SK-N-SH (cell line): ENCODE data around the gene CUEDC1. TPM values are rescaled to one million over a fixed set of nuclear protein-coding genes. Genes with fewer than 3 reads are reported as not detected.

ENCODE experiments used
- CTCF ChIA-PET: fragments of 300-600, 350-600 bp; formaldehyde crosslinking; extraction: SDS; loops from one replicate; lab custom pipeline; 2021; lab: Yijun Ruan, JAX
- POLR2A ChIA-PET: fragments of 350-600 bp; sonication (Branson Sonifier 250); formaldehyde crosslinking; extraction: SDS; loops from one replicate; lab custom pipeline; 2020; ENCODE audit warnings: antibody characterized with exemption, inconsistent platforms; lab: Yijun Ruan, JAX
- DNase-seq: peaks from one replicate; pipeline ENCODE4 v3.0.0; 2012
- H2AFZ ChIP-seq: fragments of 200-600 bp; sonication (generic); 2 replicates; pipeline ENCODE4 v1.8.1; 2016; ENCODE audit warnings: antibody characterized with exemption, mild to moderate bottlenecking, low read depth
- H3F3A ChIP-seq: fragments of 200-600 bp; sonication (generic); replicated peaks from 2 replicates; pipeline ENCODE3; 2016; ENCODE audit warnings: antibody characterized with exemption, mild to moderate bottlenecking; ENCODE audit not compliant: insufficient read depth
- H3K27ac ChIP-seq, 2 experiments: fragments of 200-500 bp in 1 of 2; fragments of 200-600 bp in 1 of 2; sonication (Bioruptor generic) in 1 of 2; sonication (generic), shearing (Covaris generic) in 1 of 2; 2 replicates each; pipeline versions ENCODE4 v1.5.1 to v1.6.1; 2014 to 2016; ENCODE audit warnings: low read depth in 2 of 2, inconsistent platforms in 1 of 2, low read length in 1 of 2, mild to moderate bottlenecking in 1 of 2, mixed read lengths in 1 of 2
- H3K27me3 ChIP-seq: fragments of 200-600 bp; sonication (generic), shearing (Covaris generic); 2 replicates; pipeline ENCODE4 v1.6.1; 2016; ENCODE audit warnings: mixed run types; ENCODE audit not compliant: insufficient read depth
- H3K36me3 ChIP-seq, 2 experiments: fragments of 200-500 bp in 1 of 2; fragments of 200-600 bp in 1 of 2; sonication (Bioruptor generic) in 1 of 2; sonication (generic) in 1 of 2; replicated peaks in 1 of 2; 2 replicates each; pipeline versions ENCODE3 to v1.5.1; 2014 to 2016; ENCODE audit warnings: low read length in 1 of 2, mild to moderate bottlenecking in 1 of 2; ENCODE audit not compliant: insufficient read depth in 2 of 2, control insufficient read depth in 1 of 2
- H3K4me1 ChIP-seq, 2 experiments: fragments of 200-500 bp in 1 of 2; fragments of 200-600 bp in 1 of 2; sonication (Bioruptor generic) in 1 of 2; sonication (generic), shearing (Covaris generic) in 1 of 2; 2 replicates each; pipeline versions ENCODE4 v1.5.1 to v1.6.1; 2014 to 2016; ENCODE audit warnings: low read depth in 1 of 2, low read length in 1 of 2, mixed run types in 1 of 2; ENCODE audit not compliant: insufficient read depth in 2 of 2, control insufficient read depth in 1 of 2
- H3K4me2 ChIP-seq: fragments of 200-600 bp; sonication (generic), shearing (Covaris generic); 2 replicates; pipeline ENCODE4 v1.6.1; 2017; ENCODE audit warnings: mixed run types
- H3K4me3 ChIP-seq, 2 experiments: fragments of 200-500 bp in 1 of 2; fragments of 200-600 bp in 1 of 2; sonication (Bioruptor generic) in 1 of 2; sonication (generic), shearing (Covaris generic) in 1 of 2; 2 replicates each; pipeline versions ENCODE4 v1.5.1 to v1.8.1; 2014 to 2016; ENCODE audit warnings: low read depth in 2 of 2, inconsistent platforms in 1 of 2, low read length in 1 of 2, mild to moderate bottlenecking in 1 of 2, mixed read lengths in 1 of 2, moderate library complexity in 1 of 2
- H3K79me2 ChIP-seq: fragments of 200-600 bp; sonication (generic); 2 replicates; pipeline ENCODE4 v1.8.1; 2017; ENCODE audit warnings: mild to moderate bottlenecking; ENCODE audit not compliant: insufficient read depth
- H3K9ac ChIP-seq: fragments of 200-600 bp; sonication (generic); 2 replicates; pipeline ENCODE4 v1.6.1; 2017; ENCODE audit warnings: mixed run types
- H3K9me2 ChIP-seq: fragments of 200-600 bp; sonication (generic); 2 replicates; pipeline ENCODE4 v1.6.1; 2017; ENCODE audit warnings: mixed run types
- H3K9me3 ChIP-seq: fragments of 200-600 bp; sonication (generic); 2 replicates; pipeline ENCODE4 v1.6.1; 2017; ENCODE audit warnings: mixed run types, mild to moderate bottlenecking, moderate library complexity
- H4K20me1 ChIP-seq: fragments of 200-600 bp; sonication (generic); 2 replicates; pipeline ENCODE4 v1.6.1; 2017; ENCODE audit warnings: mild to moderate bottlenecking, mixed run types; ENCODE audit not compliant: insufficient read depth
- ELF1 ChIP-seq: IDR thresholded peaks from 2 replicates; pipeline ENCODE4 v1.4.0; 2012
- EP300 ChIP-seq, 2 experiments: IDR thresholded peaks; 2 replicates each; pipeline versions ENCODE4 v1.4.0 to v1.6.1; 2012; ENCODE audit warnings: borderline replicate concordance in 1 of 2, low read depth in 1 of 2, low read length in 1 of 2
- EZH2phosphoT487 ChIP-seq: fragments of 200-600 bp; sonication (generic); IDR thresholded peaks from 2 replicates; pipeline ENCODE4 v1.6.1; 2017; ENCODE audit warnings: low read depth, mixed run types, mild to moderate bottlenecking, antibody characterized with exemption, moderate library complexity, borderline replicate concordance
- FOXJ3 ChIP-seq: sonication (generic); formaldehyde crosslinking; IDR thresholded peaks from 2 replicates; pipeline ENCODE4 v1.5.1; 2020; ENCODE audit warnings: mild to moderate bottlenecking, missing genetic modification reagents
- GABPA ChIP-seq: IDR thresholded peaks from 2 replicates; pipeline ENCODE4 v1.4.0; 2012; ENCODE audit warnings: low read depth, mild to moderate bottlenecking
- JUND ChIP-seq: IDR thresholded peaks from 2 replicates; pipeline ENCODE4 v1.4.0; 2012
- MAX ChIP-seq: IDR thresholded peaks from 2 replicates; pipeline ENCODE4 v1.4.0; 2012; ENCODE audit warnings: low read depth
- MEF2A ChIP-seq: IDR thresholded peaks from 2 replicates; pipeline ENCODE4 v1.4.0; 2012; ENCODE audit warnings: low read depth, borderline replicate concordance
- NFIC ChIP-seq: IDR thresholded peaks from 2 replicates; pipeline ENCODE4 v1.4.0; 2012; ENCODE audit warnings: borderline replicate concordance
- POLR2AphosphoS5 ChIP-seq: IDR thresholded peaks from 2 replicates; pipeline ENCODE4 v1.6.1; 2012; ENCODE audit warnings: low read depth, low read length
- RAD21 ChIP-seq: IDR thresholded peaks from 2 replicates; pipeline ENCODE4 v1.6.1; 2012; ENCODE audit warnings: mild to moderate bottlenecking, low read length
- RCOR1 ChIP-seq: fragments of 150-350 bp; IDR thresholded peaks from 2 replicates; pipeline ENCODE4 v1.6.1; 2017; ENCODE audit warnings: antibody characterized with exemption, low read length
- RXRA ChIP-seq: IDR thresholded peaks from 2 replicates; pipeline ENCODE4 v1.4.0; 2012; ENCODE audit warnings: low read depth, mild to moderate bottlenecking, borderline replicate concordance
- SMC3 ChIP-seq: IDR thresholded peaks from 2 replicates; pipeline ENCODE4 v1.6.1; 2012; ENCODE audit warnings: low read depth, low read length, improper control_type of control experiment
- TCF12 ChIP-seq: IDR thresholded peaks from 2 replicates; pipeline ENCODE4 v1.4.0; 2012
- TEAD4 ChIP-seq: IDR thresholded peaks from 2 replicates; pipeline ENCODE4 v1.4.0; 2012; ENCODE audit warnings: mild to moderate bottlenecking, borderline replicate concordance; ENCODE audit not compliant: insufficient read depth
- WGBS: methylation state at CpG from one replicate; pipeline ENCODE4 v1.1.6; 2017; ENCODE audit warnings: low lambda C conversion rate; 5-methylcytosine and 5-hydroxymethylcytosine counted together
- polyA plus RNA-seq, 3 experiments: library from polyadenylated mRNA; depleted of rRNA; stranded (reverse); fragments of >200 nt; gene quantifications; 2 replicates each; pipeline ENCODE4 v1.2.3, GENCODE V29; 2012
- TF ChIP-seq, protein P1 (sequence below): IDR thresholded peaks from 2 replicates; pipeline ENCODE4; 2012
- TF ChIP-seq, protein P2 (sequence below): fragments of 150-350 bp; IDR thresholded peaks from 2 replicates; pipeline ENCODE4 v1.6.1; 2016; ENCODE audit warnings: mild to moderate bottlenecking, low read depth, low read length

The CUEDC1 gene
- polyA plus RNA-seq, 1 of the 3 experiments (the other 2 are of a cell fraction) = 58.9 TPM

DNA sequence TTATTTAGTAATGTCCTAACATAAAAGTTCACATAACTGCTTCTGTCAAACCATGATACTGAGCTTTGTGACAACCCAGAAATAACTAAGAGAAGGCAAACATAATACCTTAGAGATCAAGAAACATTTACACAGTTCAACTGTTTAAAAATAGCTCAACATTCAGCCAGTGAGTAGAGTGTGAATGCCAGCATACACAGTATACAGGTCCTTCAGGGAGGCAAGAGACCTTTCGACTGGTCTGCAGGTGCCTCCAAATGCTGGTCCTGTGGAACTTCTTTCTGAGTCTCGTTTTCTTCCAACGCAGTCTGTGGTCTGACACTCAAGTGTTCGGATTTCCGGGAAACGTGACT lies 115.7 kb downstream of the CUEDC1 start:
- Histone ChIP-seq H3K79me2 (peaks cover 25% of the 10 kb centered on the region), H3K9ac (no peak overlapping the region), H3K9me3 (no peaks in the 10 kb centered on the region), H2AFZ (no peak overlapping the region), H4K20me1 (peaks cover 6% of the 10 kb centered on the region), H3K9me2 (no peaks in the 10 kb centered on the region), H3K27ac (no peak overlapping the region), H3K4me3 (no peak overlapping the region), H3K27me3 (no peaks in the 10 kb centered on the region), H3F3A (peaks cover 14% of the 10 kb centered on the region), H3K4me2 (no peak overlapping the region), H3K36me3 (peaks cover 43 to 61% of the 10 kb centered on the region in 2 experiments), H3K4me1 (no peaks in the 10 kb centered on the region)
- POLR2A ChIA-PET = interaction anchor here (0.6 kb wide), 1 partner anchor 631 kb away, joined by 3 read pairs; no protein-coding TSS in a partner anchor
- no peak for DNase-seq
- TF ChIP-seq GABPA = no peak
- TF ChIP-seq, protein P1, sequence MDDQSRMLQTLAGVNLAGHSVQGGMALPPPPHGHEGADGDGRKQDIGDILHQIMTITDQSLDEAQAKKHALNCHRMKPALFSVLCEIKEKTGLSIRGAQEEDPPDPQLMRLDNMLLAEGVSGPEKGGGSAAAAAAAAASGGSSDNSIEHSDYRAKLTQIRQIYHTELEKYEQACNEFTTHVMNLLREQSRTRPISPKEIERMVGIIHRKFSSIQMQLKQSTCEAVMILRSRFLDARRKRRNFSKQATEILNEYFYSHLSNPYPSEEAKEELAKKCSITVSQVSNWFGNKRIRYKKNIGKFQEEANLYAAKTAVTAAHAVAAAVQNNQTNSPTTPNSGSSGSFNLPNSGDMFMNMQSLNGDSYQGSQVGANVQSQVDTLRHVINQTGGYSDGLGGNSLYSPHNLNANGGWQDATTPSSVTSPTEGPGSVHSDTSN = no peak
- no peak for TF ChIP-seq FOXJ3
- TF ChIP-seq, protein P2, sequence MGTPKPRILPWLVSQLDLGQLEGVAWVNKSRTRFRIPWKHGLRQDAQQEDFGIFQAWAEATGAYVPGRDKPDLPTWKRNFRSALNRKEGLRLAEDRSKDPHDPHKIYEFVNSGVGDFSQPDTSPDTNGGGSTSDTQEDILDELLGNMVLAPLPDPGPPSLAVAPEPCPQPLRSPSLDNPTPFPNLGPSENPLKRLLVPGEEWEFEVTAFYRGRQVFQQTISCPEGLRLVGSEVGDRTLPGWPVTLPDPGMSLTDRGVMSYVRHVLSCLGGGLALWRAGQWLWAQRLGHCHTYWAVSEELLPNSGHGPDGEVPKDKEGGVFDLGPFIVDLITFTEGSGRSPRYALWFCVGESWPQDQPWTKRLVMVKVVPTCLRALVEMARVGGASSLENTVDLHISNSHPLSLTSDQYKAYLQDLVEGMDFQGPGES = no peak
- no peak for TF ChIP-seq POLR2AphosphoS5
- TF ChIP-seq MEF2A = no peak
- TF ChIP-seq JUND = no peak
- no peak for TF ChIP-seq EP300 (IDR thresholded peaks at IDR 0.05; ENCODE audit: borderline replicate concordance in 1 of 2, low read depth in 1 of 2, low read length in 1 of 2)
- no peak for TF ChIP-seq ELF1
- 93% methylated on average over 6 of the region's 6 CpGs for WGBS
- CTCF ChIA-PET = interaction anchor here (0.8 to 1.6 kb wide), 8 partner anchors 11 to 597 kb away, joined by 3 to 10 read pairs (median 4); no protein-coding TSS in a partner anchor

GRCh38 chr17:57838857-57839570 lies 116.2 kb downstream of the CUEDC1 start:
- no peaks in the 10 kb centered on the region for H3K9me2 ChIP-seq
- H3K27ac ChIP-seq = no peak overlapping the region
- POLR2A ChIA-PET = interaction anchor here (0.6 kb wide), 1 partner anchor 630 kb away, joined by 3 read pairs; no protein-coding TSS in a partner anchor
- H3K9ac ChIP-seq = no peak overlapping the region
- H3F3A ChIP-seq = peaks cover 17% of the 10 kb centered on the region
- no peaks in the 10 kb centered on the region for H3K27me3 ChIP-seq
- no peak overlapping the region for H2AFZ ChIP-seq
- H4K20me1 ChIP-seq = peaks cover 6% of the 10 kb centered on the region
- H3K4me3 ChIP-seq = no peak overlapping the region
- TF ChIP-seq MAX (no peak), FOXJ3 (no peak), TCF12 (no peak), NFIC (no peak), TEAD4 (no peak), JUND (no peak), GABPA (no peak), SMC3 (no peak), RXRA (no peak), RAD21 (no peak), EZH2phosphoT487 (no peak), RCOR1 (no peak)
- TF ChIP-seq, protein P2 = no peak
- DNase-seq = no peak
- H3K79me2 ChIP-seq = peaks cover 19% of the 10 kb centered on the region
- H3K9me3 ChIP-seq = no peaks in the 10 kb centered on the region
- whole genome bisulfite sequencing = 80% methylated on average over 6 of the region's 6 CpGs
- peaks cover 42 to 57% of the 10 kb centered on the region in 2 experiments for H3K36me3 ChIP-seq
- H3K4me2 ChIP-seq = no peak overlapping the region
- peaks cover 0 to under 1% of the 10 kb centered on the region in 2 experiments; a peak in 1 of 4 replicates for H3K4me1 ChIP-seq
- CTCF ChIA-PET = interaction anchor here (0.8 to 1.6 kb wide), 8 partner anchors 10 to 596 kb away, joined by 3 to 10 read pairs (median 4); no protein-coding TSS in a partner anchor
